Measurements from ENCODE around the gene RAB5B. TPM values are rescaled to one million over a fixed set of nuclear protein-coding genes. Genes with fewer than 3 reads are reported as not detected.

RAB5B gene
- total and polyA plus RNA-seq, 2 donors (not counting 3 experiments of a cell fraction or from before 2014, with no cell fraction given): 103 to 105 TPM

DNA sequence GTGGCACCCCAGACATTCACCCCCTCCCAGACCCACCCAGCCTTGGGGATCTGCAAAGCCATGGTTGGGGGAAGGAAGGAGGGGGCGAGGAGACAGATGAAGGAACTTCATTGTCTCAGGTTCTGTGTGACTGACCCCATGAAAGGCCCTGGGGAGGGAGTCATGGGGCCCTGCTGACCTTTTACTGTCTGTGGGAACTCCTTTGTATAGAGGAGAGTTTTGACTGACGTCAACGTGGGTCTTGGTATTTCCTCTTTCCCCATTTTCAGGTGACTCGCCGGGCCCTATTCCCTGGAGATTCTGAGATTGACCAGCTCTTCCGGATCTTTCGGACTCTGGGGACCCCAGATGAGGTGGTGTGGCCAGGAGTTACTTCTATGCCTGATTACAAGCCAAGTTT lies 3.1 kb upstream of the RAB5B start:
- POLR2A ChIA-PET: no interaction called here
- peaks cover 32% of the 10 kb centered on the region for H3K4me1 ChIP-seq (ENCODE audit: control insufficient read depth, extremely low read depth, insufficient read depth, low read length)
- no peak overlapping the region for H3K27ac ChIP-seq (ENCODE audit: insufficient read depth, low read depth, low read length)
- dilution Hi-C loops (cut with MboI; ENCODE audit: extremely low pct_ligation_motif_present, low sequenced_read_pairs): no loop called here
- no peaks in the 10 kb centered on the region for H3K9me1 ChIP-seq (replicated peaks; ENCODE audit: control insufficient read depth, extremely low read depth, insufficient read depth, low read length)
- no peak for TF ChIP-seq FOS (IDR thresholded peaks at IDR 0.05; ENCODE audit: borderline replicate concordance, insufficient read depth, low read length)
- TF ChIP-seq JUN (IDR thresholded peaks at IDR 0.05; ENCODE audit: borderline replicate concordance, insufficient read depth, insufficient read length, low read depth): no peak
- TF ChIP-seq MYC (IDR thresholded peaks at IDR 0.05; ENCODE audit: low read depth, low read length): no peak
- TF ChIP-seq POLR2AphosphoS5 (IDR thresholded peaks at IDR 0.05; ENCODE audit: insufficient read depth, low read depth, low read length): no peak
- TF ChIP-seq, protein P1, sequence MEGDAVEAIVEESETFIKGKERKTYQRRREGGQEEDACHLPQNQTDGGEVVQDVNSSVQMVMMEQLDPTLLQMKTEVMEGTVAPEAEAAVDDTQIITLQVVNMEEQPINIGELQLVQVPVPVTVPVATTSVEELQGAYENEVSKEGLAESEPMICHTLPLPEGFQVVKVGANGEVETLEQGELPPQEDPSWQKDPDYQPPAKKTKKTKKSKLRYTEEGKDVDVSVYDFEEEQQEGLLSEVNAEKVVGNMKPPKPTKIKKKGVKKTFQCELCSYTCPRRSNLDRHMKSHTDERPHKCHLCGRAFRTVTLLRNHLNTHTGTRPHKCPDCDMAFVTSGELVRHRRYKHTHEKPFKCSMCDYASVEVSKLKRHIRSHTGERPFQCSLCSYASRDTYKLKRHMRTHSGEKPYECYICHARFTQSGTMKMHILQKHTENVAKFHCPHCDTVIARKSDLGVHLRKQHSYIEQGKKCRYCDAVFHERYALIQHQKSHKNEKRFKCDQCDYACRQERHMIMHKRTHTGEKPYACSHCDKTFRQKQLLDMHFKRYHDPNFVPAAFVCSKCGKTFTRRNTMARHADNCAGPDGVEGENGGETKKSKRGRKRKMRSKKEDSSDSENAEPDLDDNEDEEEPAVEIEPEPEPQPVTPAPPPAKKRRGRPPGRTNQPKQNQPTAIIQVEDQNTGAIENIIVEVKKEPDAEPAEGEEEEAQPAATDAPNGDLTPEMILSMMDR (IDR thresholded peaks at IDR 0.05; ENCODE audit: extremely low read depth in 1 of 2, insufficient read depth in 1 of 2, low read depth in 1 of 2, low read length in 2 of 2): no peak
- no peak for TF ChIP-seq GATA2 (IDR thresholded peaks at IDR 0.05; ENCODE audit: insufficient read depth, insufficient read length, low read depth, low read length)
- TF ChIP-seq, protein P2, sequence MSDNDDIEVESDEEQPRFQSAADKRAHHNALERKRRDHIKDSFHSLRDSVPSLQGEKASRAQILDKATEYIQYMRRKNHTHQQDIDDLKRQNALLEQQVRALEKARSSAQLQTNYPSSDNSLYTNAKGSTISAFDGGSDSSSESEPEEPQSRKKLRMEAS (IDR thresholded peaks at IDR 0.05; ENCODE audit: insufficient read depth, insufficient read length): no peak
- no peak for TF ChIP-seq EZH2 (IDR thresholded peaks at IDR 0.05; ENCODE audit: borderline replicate concordance, low read depth, low read length, severe bottlenecking)
- TF ChIP-seq POLR2A (IDR thresholded peaks at IDR 0.05; ENCODE audit: low read depth, low read length): no peak
- intact Hi-C loops (cut with micrococcal nuclease): no loop called here
- DNase-seq (ENCODE audit: low read depth, low spot score) (no peak), FAIRE-seq (no peak)
- peaks cover 1 to 3% of the 10 kb centered on the region in 2 experiments for H3K36me3 ChIP-seq (ENCODE audit: control insufficient read depth in 2 of 2, extremely low read depth in 1 of 2, insufficient read depth in 2 of 2, low read length in 2 of 2)
- no peak overlapping the region for H3K4me3 ChIP-seq (replicated peaks in 1 of 3; ENCODE audit: insufficient read depth in 1 of 3, low read depth in 1 of 3, low read length in 3 of 3)
- H2AFZ ChIP-seq (ENCODE audit: low read depth, low read length): no peak overlapping the region
- H3K9ac ChIP-seq (replicated peaks; ENCODE audit: extremely low read depth, insufficient read depth, low read length): no peak overlapping the region
- no peaks in the 10 kb centered on the region for H4K20me1 ChIP-seq (replicated peaks; ENCODE audit: control insufficient read depth, extremely low read depth, insufficient read depth, low read length)
- CTCF ChIA-PET: interaction anchor here (1.2 kb wide), 1 partner anchor 232 kb away, joined by 3 read pairs; no protein-coding TSS in a partner anchor
- H3K4me2 ChIP-seq (ENCODE audit: insufficient read depth, low read length): no peak overlapping the region
- no TSS peak for BruUV-seq (replicated peaks)
- peaks cover 28% of the 10 kb centered on the region for H3K79me2 ChIP-seq (ENCODE audit: control insufficient read depth, insufficient read depth, low read length)
- no peaks in the 10 kb centered on the region for H3K9me3 ChIP-seq (replicated peaks; ENCODE audit: control insufficient read depth, insufficient read depth, low read length)
- no peaks in the 10 kb centered on the region for H3K27me3 ChIP-seq (ENCODE audit: control insufficient read depth in 2 of 2, insufficient read depth in 2 of 2, low read length in 2 of 2)

All from endothelial cell of umbilical vein (primary cell).